HG03060 (cell line): ENCODE measurements around the gene GNGT1.

Source experiments
- ATAC-seq: cut with Tn5 transposase; IDR thresholded peaks from one replicate; pipeline ENCODE4 v1.9.1; 2021; ENCODE audit warnings: low read depth, moderate number of reproducible peaks; ENCODE audit not compliant: unreplicated experiment

Gene GNGT1

GRCh38 chr7:93906267-93906666, at the start of gene GNGT1:
TSS of gene GNGT1 (plus strand) at chr7:93906567. CDS start at chr7:93906747, 180 bp downstream.
- ATAC-seq, result no peak

- no peak for ATAC-seq
These were observed 47.5 kb upstream of the GNGT1 start for GRCh38 chr7:93858857-93859256.

DNA sequence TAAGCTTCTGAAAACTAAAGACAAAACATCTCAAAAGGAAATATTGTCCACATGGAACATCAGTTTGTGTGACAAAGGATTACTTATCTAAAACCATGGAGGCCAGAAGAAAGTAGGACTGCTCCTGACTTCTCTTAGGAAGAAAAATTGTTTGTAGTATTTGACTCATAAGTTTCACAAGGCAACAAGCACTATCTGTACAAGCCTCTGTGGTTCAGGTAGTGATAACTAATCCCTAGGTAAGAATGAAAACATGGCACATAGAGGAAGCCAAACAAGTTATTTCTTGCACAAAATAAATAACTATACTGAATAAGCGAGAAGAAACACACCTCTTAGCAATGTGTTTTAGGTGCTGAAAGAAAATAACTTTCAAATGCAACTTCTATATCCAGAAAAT, 46.1 kb upstream of the GNGT1 start:
- ATAC-seq, result no peak

- ATAC-seq, result no peak
These were observed 44.9 kb upstream of the GNGT1 start for GRCh38 chr7:93861325-93861949.

- no peak for ATAC-seq
These were observed 43.7 kb upstream of the GNGT1 start for GRCh38 chr7:93862651-93863050.

GRCh38 chr7:93866886-93867285, 39.5 kb upstream of the GNGT1 start:
- ATAC-seq, result no peak

DNA sequence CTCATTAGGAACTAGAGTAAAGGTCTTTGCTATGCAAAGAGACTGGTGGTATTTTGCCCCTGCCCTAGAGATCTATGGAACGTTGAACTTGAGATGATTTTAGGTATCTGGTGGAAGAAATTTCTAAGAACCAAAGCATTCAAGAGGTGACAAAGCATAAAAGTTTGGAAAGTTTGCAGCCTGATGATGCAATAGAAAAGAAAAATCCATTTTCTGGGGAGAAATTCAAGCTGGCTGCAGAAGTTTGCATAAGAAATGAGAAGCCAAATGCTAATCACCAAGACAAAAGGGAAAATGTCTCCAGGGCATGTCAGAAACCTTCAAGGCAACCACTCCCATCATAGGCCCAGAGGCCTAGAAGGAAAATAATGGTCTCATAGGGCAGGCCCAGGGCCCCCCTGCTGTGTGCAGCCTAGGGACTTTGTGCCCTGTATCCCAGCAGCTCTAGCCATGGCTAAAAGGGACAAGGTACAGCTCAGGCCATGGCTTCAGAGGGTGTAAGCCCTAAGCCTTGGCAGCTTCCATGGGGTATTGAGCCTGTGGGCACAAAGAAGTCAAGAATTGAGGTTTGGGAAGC, 32.3 kb upstream of the GNGT1 start:
- no peak for ATAC-seq

DNA sequence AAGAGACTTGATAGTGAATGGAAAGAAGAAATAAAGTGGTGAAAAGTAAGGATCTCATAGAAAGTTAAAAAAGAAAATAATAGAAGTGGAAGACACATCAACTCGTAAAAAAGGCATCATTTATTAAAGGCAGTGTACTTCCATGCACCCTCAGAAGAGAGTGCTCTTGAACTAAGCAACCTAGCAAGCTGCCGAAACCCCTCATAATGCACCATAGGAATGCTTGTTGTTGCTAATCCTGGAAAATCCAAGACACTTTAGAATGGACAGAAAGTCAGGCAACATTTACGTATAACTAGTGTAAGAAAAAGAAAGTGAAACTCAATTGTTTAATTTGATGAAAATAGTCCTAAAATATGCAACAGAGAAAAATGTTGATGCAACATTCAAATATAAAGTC, 28.6 kb upstream of the GNGT1 start:
- ATAC-seq, result no peak

DNA sequence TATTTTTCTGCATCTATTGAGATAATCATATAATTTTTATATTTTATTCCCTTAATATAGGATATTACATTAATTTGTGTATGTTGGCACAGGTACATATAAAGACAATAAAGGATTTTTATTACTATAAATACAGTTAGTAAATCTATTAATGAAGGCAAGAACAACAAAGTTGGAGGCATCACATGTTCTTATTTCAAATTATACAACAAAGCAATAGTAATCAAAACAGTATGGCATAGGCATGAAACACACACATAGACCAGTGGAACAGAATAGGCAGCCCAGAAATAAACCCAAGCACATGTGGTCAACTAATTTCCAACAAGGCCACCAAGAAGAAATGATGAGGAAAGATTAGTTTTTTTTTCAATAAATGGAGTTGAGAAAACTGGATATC, 27.0 kb upstream of the GNGT1 start:
- no peak for ATAC-seq

GRCh38 chr7:93882468-93882867, 23.9 kb upstream of the GNGT1 start:
- no peak for ATAC-seq

- ATAC-seq, result no peak
These were observed 23.1 kb upstream of the GNGT1 start for GRCh38 chr7:93883078-93883916.

DNA sequence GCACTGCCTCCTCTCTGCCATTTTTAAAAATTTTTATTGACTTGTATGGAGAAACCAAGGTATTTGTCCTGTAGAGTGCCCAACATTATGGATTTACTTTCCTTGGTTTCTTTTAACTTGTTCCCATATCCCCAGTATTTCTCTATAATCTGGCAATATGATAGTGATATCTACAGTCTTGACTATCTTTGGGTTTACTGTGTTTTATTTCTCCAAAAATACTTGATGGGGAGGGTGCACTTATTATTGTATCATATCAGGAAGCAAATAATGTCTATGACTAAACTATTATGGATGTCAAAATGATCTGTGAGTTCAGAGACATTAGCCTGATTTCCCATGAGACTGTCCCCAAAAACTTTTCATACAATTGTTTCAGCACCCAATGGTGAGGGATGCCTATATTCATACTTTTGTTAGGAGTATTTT, 22.4 kb upstream of the GNGT1 start:
- ATAC-seq, result no peak

GRCh38 chr7:93884541-93884940, 21.8 kb upstream of the GNGT1 start:
- ATAC-seq, result no peak

DNA sequence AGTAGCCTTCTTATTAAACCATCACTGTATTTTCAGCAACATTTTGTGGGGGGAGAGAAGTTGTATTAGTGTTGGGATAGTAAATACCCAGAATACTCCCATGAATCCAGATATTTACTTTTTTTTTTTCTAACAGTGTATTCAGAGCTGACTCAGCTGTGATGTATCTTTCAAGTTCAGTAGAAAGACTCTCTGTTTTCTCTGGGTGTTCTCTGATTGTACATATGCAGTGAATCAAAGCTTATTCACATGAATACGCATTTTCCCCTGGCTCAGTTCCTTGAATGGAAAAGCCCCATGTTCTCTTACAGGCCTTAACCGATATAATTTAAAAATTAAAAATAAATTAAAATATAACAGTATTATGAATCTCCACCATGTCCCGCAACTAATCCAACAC, 17.1 kb upstream of the GNGT1 start:
- no peak for ATAC-seq

DNA sequence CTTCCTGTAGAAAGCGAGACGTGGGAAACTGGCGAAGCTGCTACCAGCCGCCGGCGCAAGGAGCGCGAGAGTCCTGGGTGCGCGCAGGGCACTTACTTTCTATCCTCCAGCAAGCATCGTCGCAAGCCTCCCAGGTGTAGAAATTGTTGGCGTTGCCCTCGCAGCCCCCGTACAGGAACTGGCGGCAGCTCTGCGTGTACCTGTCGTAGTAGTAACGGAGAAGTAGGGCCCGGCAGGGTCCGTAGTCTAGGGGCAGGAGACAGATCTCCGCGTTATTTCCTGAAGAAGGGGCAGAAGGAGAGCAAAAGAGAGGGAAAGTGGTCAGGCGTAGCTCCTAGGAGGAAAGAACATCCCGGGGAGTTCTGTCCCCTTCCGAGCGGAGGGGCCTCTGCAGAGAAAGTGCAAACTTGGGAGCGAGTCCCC, 16.3 kb upstream of the GNGT1 start:
- no peak for ATAC-seq

- ATAC-seq, result no peak
These were observed 15.8 kb upstream of the GNGT1 start, which contains the start of gene TFPI2 for GRCh38 chr7:93890464-93891068. TSS of gene TFPI2 (minus strand) at chr7:93890753. CDS start at chr7:93890678, 75 bp downstream.

GRCh38 chr7:93894426-93894825, 11.9 kb upstream of the GNGT1 start:
- ATAC-seq, result no peak

DNA sequence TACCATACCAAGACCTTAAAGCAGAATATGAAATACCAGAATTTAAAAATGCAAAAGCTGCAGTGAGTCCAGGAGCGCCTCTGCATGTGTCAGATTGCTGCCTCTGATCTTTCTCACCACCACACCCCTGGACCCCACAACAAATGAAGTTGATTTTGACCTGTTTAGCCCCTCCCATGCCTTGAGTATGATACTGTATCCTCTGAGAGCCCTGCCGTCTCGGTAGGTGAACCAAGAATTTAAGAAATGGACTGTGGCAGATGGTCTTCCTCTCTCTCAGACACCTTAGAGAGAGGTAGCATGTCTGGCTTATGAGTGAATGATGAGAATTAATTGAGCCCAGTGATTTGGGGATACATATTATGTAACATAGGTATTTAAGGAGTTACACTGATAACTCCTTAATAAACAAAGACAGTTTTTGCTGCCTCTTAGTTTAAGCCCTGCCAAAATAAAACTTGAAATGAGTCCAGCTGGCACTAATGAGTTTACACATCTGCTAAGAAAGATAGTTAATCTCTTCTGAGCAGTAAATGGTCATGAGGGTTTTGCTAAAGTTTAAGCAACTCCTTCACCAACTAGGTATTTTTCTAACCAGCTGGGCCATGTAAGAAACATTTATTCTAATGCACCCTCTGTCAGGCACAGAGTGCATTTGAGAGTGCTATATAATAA, 11.3 kb upstream of the GNGT1 start:
- ATAC-seq, result no peak

DNA sequence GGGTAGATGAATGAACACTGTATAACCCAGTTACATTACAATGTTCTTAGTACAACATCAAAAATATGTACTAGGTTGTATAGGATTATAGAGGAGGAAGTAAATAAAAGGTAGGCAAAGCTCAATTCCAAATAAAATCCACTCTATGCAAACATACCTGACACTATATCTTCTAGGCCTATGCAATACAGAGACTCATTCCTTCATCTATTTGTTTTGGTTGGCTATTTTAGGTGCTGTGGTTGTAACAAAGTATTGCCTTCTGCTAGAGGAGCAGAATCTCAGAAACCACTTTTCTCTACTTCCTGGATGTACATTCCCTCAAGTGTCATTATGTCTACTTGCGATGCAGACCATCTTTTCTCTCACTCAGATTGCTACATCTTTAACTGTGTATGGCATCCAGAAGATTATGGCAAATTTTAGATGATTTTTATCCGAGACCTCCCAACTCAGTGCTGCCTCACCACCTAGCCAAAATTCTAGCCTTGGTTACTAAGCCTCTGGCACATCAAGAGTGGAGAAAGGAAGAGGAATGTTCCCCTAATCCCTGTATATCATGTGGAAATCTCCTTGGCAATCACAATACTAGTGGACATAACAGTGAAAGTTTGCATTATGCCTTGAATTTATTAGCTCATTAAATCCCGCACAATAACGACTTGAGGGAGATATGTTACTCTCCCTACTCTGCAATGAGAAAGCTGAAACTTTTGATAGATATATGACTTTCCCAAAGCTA, 10.3 kb upstream of the GNGT1 start:
- ATAC-seq, result no peak

GRCh38 chr7:93897680-93898079, 8.7 kb upstream of the GNGT1 start:
- ATAC-seq, result no peak
